Omental fat pad (tissue), 4 donors: ENCODE measurements around the gene CST4. TPM values are rescaled to one million over a fixed set of nuclear protein-coding genes. Genes with fewer than 3 reads are reported as not detected.
"Not testable (repeated sequence)": the region's sequence is repeated elsewhere in the genome, so short reads cannot be mapped to it uniquely, and the experiment has no call there.

ENCODE experiments used
- ATAC-seq: fragments of 150-250 bp; one replicate; pipeline ENCODE4 v1.9.1; 2016; ENCODE audit warnings: mild to moderate bottlenecking, moderate library complexity; ENCODE audit not compliant: low FRiP score
- DNase-seq: peaks from one replicate; pipeline ENCODE4 v3.0.0-alpha.2; 2019; ENCODE audit warnings: low spot score
- small RNA-seq: library from RNA; depleted of rRNA; stranded (forward); fragments of <200 nt; gene quantifications from one replicate; pipeline ENCODE3, GENCODE V24; 2016
- total RNA-seq, 4 donors: library from RNA; depleted of rRNA; stranded (reverse); fragments of >200 nt; gene quantifications; one replicate each; pipeline ENCODE4 v1.1.0, GENCODE V29; 2016
- TF ChIP-seq, protein P1 (sequence below), 3 donors: fragments of 450-650 bp; IDR thresholded peaks; one replicate each; pipeline ENCODE4 v1.5.1; 2016 to 2017; ENCODE audit warnings: antibody characterized with exemption in 3 of 3, mild to moderate bottlenecking in 3 of 3, moderate library complexity in 2 of 3

CST4 gene
- total RNA-seq, 4 donors from 2014 or later, result not detected

DNA sequence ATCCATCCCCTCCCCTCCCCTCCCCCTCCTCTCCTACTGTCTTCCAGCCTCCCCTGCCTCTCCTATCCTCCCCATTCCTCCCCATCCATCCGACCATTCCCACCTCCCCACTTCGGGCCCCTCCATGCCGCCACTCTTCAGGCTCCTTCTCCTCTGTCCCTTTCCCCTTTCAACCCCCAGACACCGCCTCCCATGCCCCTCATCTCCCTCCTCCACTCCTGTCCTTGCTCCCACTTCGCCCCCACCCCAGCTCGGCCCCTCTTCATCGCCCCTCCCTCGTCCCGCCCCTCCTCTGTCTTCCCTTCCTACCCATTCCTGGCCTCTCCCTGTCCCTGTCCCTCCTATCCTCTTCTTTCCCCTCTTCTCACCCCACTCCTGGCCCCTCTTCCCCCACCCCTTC, 50.5 kb downstream of the CST4 start:
- ATAC-seq, result no peak
- TF ChIP-seq, protein P1, sequence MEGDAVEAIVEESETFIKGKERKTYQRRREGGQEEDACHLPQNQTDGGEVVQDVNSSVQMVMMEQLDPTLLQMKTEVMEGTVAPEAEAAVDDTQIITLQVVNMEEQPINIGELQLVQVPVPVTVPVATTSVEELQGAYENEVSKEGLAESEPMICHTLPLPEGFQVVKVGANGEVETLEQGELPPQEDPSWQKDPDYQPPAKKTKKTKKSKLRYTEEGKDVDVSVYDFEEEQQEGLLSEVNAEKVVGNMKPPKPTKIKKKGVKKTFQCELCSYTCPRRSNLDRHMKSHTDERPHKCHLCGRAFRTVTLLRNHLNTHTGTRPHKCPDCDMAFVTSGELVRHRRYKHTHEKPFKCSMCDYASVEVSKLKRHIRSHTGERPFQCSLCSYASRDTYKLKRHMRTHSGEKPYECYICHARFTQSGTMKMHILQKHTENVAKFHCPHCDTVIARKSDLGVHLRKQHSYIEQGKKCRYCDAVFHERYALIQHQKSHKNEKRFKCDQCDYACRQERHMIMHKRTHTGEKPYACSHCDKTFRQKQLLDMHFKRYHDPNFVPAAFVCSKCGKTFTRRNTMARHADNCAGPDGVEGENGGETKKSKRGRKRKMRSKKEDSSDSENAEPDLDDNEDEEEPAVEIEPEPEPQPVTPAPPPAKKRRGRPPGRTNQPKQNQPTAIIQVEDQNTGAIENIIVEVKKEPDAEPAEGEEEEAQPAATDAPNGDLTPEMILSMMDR (IDR thresholded peaks at IDR 0.05), result no peak
- DNase-seq, result no peak

DNA sequence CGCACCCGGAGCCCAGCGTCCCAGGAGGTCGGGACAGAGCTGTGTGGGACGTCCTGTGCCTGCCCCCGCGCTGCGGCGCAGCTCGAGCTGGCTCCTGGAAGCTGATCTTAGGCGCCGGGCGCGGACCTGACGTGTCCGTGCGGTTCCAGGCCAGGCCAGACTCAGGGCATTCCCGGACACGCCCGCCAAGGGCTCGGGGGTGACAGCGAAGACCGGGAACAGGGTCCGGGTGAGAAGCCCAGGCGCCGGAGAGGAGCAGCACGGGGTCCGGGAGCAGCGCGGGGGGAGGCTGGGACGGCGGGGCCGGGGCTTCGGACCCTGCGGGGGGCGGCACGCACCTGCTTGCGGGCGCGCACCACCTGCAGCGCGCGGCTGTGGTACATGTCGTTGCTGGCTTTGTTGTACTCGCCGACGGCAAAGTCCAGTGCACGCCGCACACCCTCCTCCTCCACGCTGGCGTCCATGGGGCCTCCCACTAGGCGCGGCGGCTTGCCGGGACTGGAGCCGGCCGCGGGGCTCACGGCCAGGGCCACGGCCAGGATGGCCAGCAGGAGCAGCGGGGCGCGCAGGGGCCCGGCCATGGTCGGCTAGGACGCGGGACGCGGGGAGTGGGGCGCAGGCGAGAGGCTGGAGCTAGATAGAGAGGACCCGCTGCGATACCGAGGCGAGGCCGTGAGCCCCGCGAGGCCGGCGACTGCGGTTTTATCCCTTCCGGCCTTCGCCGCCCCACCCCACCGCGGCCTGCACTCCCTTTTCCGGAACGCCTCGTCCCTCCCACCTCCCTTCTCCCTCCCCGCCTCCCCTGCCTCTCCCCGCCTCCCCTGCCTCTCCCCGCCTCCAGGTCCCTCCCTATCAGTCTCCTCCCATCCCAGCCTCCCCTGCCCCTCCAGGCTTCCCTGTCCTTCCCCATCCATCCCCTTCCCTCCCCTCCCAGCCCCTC, 51.3 kb downstream of the CST4 start, which contains the start of gene CST3:
Gene CST3 (minus strand): TSS at position 674 of the 940 bp plus-strand sequence. CDS start 93 bp downstream, at position 581.
- TF ChIP-seq, protein P1 (IDR thresholded peaks at IDR 0.05), result no peak
- ATAC-seq, result peak; percentile 85

DNA sequence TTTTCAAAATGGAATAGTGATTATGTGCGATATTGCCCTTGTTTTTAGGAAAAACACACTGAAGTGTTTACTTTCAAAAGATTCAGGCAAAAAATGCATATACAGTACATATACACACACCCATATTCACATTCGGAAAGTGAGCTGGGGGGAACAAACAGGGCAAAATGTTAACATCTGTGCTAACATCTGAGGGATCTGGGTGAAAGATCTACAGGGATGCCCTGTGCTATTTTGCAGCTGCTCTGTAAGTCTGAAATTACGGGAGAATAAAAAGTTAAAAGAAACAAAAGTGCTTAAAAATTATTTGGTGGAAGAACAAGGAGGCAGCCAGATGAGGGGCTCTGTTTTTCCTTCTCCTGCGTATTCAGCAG, 51.9 kb downstream of the CST4 start:
- ATAC-seq (no peak), DNase-seq (no peak)
- TF ChIP-seq, protein P1 (IDR thresholded peaks at IDR 0.05), result no peak

More for the DNA sequence above, 51.3 kb downstream of the CST4 start, which contains the start of gene CST3:
- DNase-seq, result no peak

DNA sequence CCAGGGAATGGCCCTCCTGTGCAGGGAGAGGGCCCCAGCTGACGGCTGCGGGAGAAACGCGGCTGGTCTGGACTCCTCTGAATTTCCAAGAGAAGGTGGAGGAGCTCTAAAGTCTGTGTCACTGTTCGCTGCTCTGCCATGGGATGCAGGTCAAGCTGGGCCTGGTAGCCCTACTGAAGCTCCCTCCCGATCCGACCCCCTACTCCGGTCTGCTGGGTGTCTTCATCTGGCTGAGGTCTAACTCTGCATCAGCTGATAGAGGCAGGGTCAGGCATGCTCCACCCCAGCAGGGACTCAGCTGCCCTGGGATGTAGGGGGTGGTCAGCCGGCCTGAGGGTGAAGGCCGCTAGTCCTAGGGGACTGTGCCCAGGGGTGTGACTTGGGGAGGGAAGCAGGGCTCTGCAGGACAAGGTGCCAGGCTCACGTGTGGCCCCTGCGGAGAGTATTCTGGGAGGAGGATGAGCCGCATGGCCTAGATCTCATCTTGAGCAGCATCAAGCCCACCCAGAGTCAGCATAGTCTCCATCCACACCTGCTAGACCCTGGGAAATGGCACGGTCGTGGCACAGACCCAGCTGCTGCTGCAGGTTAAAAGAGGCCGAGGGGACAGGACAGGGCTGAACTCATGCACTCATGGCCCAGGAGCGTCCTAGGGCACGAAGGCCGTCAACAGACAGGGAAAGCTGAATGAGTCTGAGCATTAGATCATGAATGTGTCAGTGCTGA, 52.5 kb downstream of the CST4 start:
- DNase-seq, result no peak
- TF ChIP-seq, protein P1 (IDR thresholded peaks at IDR 0.05), result no peak

DNA sequence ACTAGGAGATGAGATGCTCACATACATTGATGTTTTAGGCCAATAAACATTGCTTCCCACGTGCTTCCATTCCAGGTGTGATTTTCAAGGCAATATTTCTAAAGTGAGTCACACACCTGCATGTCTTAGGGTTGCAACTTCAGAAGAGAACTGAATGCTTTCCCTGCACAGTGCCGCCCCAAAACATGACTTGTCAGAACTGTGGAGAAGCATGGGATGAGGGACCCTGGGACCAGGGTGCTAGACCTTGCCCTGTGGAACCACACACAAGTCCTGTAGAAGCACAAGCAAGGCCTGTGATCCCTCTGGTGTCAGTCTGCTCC, 53.1 kb downstream of the CST4 start:
- DNase-seq, ATAC-seq: not testable (repeated sequence)

More for the DNA sequence above, 52.5 kb downstream of the CST4 start:
- ATAC-seq, result no peak

Small RNAs within 50 kb of the gene (small RNA-seq; reads per million reads assigned to genes)
- not detected for gene CST2P1

Other genes starting within 250 kb of the CST4 start
- not detected for gene CSTL1, start 249.4 kb downstream of the CST4 start, total RNA-seq
- gene CST11, start 236.2 kb downstream of the CST4 start, total RNA-seq, result not detected
- gene CST8, start 197.9 kb downstream of the CST4 start, total RNA-seq, result not detected
- not detected for gene CST9L, start 120.6 kb downstream of the CST4 start, total RNA-seq
- under 1 TPM in 1 of 4 donors, not detected in 3; 0.28 TPM for gene CST9, start 83.1 kb downstream of the CST4 start, total RNA-seq
- 1,000 to 10,000 TPM; 1,117 to 1,890 (median 1,478) TPM for gene CST3, start 51.1 kb downstream of the CST4 start, total RNA-seq
- gene CST1, start 61.9 kb upstream of the CST4 start, total RNA-seq, result not detected
- under 1 TPM in 1 of 4 donors, not detected in 3; 0.93 TPM for gene CST2, start 137.7 kb upstream of the CST4 start, total RNA-seq
- gene CST5, start 190.7 kb upstream of the CST4 start, total RNA-seq, result not detected